SIG-M5 treated with dmso at 0.1 percent for 504 hours (cell line): ENCODE results near the gene LAMA2.

ENCODE experiments used
- DNase-seq: peaks from one replicate; lab custom pipeline; 2025; ENCODE audit not compliant: unreplicated experiment; lab: John Stamatoyannopoulos, UW

LAMA2 gene

DNA sequence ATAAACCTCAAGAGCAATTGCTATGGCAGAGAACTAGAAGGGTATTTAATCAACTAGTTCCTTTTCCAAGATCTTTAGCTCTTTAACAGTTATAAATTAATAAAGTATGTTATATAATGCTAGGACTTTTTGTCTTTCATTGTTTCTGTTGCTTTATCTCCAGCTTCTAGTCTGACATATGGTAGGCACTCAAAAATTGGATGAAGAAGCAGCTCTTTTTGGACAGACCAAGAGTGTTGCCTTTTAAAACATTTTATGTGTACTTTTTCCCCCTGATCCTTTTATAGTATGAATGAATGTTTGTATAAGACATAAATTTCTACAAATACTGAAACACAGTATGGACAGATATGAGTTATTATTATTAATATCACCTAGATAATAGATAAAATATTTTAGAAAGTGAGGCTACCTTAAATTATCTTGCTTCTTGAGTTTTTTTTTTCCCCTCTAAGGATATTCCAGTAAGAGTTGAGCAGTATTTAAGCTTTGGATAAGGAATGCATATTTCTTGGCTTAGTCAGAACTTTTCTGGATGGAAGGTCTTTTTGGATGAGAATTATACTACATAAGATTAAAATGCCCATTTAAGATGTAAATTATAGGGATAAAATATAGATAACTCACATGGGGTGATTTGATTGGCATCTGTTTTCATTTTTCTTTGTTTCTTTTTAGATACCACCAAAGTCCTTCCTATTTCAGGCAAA is 16.6 kb downstream of the LAMA2 start:
- no peak for DNase-seq

DNA sequence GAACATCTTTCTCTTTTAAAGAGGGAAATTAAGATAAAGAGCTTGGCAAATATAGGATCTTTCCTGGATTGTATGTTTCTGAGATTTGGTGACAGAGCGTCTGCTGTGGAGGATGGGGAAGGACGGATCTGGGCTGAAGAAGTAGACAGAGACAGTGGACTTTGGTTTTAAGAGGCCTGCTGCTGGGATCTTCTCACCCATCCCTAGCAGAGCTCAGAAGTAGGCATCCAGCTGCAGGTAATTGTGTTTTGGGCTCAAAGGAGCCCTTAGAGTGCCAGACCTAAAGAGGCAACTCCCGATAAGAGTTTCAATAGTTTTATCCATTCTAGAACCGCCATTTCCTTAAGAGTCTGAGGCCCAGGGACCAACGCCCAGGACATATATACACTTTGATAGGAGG is 20.8 kb downstream of the LAMA2 start:
- no peak for DNase-seq

DNA sequence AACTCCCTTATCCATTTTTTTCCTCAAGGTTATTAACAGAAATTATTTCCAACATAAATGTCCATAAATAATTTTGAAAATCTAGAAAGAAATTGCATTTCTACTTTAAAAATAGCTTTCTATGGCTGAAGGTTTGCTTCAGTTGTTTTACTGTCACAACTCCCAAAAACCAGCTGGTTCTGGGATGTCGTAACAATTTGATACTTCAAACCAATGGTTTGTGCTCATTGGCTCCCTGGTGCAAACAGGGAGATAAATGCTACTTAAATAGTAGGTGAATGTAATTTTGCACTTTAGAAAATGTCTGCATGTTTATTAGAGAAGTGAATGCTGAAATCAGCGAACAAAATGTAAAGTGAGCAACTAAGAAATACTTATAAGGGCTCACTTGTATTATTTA is 31.1 kb downstream of the LAMA2 start:
- DNase-seq: no peak

DNA sequence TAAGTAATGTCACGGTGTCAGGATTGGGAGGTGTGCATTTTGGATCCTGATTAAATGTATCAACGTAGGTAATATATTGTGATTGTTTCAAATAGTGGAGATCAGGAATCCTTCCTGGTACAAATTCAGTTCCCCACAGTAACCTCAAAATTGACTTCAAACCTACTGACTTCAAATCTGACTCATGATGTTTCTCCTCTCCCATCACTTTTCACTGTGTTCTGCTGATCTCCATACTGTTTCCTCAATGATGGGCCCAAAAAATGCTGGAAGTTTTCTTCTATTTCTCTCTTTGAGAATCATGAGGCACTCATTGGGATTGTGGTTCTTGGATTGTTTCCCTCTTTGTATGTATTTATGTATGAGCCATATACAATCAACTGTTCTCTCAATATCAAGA is 35.9 kb downstream of the LAMA2 start:
- DNase-seq: no peak

DNA sequence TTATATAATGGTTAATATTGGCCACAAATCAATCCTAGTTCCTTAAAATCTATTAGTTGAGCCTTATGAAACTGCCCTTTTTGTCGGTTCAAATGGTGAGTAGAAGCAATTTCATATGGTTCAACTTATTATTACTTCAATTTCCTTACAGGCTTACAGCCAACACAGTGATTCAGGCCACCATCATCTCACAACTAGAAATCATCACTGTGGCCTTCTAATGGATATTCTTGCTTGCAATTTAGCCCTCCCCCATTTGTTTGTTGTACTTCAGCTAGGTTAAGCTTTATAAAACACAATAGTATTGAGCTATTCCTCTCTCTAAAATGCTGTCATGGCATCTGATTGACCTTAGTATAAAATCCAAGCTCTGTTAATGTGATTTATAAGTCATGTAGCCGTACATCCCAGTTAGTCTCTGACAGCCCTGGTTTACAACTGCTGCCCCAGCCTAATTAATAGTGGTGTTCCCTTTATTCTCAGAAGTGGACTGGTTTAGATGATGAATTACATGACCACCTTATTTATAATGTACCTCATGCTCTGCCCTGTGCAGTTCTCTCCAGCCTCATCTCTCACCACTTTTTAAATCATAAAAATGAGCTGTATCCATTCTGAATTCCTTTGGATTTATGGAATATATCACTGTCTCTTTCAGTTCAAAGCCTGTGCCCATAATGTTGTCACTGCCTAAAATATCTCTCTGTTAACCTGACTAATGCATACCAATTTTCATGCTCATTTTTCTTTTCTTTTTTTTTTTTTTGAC is 36.7 kb downstream of the LAMA2 start:
- no peak for DNase-seq

DNA sequence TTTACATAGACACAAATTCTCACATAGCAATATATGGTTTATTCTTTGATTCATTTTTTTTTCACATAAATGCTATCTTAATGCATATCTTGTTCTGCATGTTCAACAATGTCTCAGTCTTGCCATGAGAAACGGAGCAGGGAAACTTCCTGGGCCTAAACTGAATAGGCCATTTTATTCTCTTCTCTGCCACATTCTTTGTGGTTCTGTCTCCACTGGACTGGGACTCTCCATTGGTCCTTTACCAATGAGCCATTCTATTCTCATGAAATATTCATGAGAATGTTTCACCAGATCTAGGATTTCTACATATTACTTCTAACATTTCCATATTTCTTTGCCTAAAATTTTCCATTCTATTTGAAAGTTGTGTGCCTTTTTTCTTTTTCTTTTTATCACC is 42.8 kb downstream of the LAMA2 start:
- DNase-seq: no peak

DNA sequence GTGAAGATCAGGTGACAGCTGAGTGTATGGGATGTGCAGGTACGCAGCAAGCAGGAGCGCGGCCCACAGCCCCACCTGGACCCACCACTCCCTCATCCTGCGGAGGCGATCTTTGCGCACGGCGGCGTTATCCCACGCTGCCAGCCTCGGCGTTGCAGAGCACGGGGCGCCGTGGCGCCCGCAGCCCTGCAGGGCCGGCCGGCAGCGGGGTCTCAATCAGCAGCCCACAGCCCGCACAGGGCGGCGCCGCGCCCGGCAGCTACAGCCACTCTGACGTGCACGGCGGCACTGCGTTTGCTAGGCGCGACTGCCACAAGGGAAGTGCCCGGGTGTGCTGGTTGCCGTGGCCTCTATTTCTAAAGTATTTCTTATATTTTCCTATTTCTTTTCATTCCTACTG is 46.9 kb downstream of the LAMA2 start:
- no peak for DNase-seq

DNA sequence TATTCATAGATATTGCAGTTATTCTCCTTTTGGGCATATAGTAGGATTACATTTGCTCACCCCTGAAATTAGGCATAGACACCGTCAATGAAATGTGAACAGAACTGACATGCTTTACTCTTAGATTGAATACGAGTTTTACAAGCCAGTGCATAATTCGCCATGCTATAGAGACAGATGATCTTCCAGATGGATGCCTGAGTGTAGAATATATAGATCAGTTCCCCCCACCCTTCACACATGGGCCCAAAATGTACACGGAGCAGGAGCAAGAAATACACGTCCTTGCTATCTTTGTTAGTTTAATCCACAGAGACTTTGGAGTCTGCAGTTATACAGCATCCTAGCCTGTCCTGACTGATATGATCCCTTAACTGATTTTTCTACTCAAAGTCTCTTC is 47.4 kb downstream of the LAMA2 start:
- DNase-seq: no peak

DNA sequence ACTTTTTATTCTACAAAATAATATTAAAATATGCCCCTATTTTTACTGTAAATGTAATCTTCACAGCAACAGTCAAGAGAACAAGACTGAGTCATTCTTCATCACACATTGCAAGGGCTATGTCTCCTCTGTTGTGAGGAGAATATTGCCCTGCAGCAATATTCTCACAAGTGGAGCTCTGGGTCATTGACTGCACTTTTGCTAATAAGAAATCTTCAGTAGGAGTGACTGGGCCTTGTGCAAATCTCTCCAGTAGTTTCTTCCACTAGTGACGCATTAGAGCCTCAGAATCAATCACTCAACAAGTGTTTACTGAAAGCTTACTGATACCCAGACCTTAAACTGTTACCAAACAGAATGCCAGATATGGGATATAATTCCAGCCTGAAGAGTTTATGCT is 49.1 kb downstream of the LAMA2 start:
- no peak for DNase-seq

DNA sequence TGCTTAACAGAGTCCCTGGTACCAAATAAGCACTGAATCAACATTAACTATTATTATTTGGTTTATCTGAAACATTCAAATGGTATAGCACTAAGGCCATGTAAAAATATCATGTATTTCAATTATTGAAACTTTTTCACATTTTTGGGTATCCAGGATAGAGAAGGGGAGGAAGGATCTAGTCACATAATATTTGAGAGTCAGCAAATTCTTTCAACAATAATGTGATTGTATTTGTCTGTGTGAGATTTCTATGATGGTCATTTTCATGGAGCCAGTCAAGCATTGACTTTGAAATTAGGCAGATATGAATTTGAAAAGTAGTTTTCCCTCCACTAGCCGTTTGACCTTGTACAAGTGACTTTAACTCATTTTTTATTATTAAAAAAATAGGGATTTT is 67.9 kb downstream of the LAMA2 start:
- no peak for DNase-seq

DNA sequence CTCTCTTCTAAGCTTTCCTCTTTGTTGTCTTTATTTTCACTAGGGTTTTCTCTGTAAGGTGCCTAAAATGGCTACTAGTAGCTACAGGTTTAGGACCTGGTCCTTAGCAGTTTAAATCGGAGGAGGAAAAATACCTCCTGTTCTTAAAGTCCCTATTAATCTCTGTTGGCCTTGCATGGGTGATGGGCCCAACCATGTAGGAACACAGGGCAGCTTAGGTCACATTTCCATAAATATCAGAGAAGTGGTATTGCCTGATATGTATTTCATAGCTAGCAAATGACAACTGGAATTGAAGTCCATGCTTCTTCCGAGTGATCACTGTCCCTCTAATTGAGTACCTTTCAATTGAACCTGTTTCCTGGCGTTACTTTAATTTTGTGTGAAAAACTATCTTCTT is 70.0 kb downstream of the LAMA2 start:
- DNase-seq: no peak

DNA sequence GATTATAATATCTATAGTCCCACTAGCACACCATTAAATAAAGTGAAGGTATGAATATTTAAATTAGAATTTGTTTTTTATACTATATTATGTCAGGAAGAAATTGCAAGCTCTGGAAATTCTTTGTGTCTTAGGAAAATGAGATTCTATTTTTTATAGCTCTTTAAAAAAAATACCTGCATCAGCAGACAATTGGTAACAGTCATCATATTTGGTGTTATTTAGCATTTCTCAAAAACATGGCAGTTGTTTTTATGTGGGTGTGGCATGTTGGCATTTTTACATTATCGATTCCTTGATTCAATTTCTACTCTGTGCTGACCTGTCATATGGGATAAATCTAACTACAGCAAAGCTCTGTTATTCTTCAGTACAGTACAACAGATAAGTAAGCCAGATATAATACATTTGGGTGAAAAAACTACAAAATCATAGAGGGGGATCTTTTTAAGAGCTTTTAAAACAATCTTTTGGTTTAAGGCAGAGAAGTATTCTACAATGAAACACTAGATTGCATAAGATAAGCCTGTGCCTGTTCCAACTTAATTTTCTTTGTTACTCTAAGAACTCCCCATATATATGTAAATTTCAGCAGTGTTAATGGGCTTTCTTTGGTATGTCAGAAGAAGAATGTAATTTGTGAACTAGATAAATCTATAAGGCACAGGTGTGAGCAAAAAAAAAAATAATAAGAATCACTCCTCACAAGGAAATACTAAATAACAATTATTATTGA is 71.5 kb downstream of the LAMA2 start:
- DNase-seq: no peak

DNA sequence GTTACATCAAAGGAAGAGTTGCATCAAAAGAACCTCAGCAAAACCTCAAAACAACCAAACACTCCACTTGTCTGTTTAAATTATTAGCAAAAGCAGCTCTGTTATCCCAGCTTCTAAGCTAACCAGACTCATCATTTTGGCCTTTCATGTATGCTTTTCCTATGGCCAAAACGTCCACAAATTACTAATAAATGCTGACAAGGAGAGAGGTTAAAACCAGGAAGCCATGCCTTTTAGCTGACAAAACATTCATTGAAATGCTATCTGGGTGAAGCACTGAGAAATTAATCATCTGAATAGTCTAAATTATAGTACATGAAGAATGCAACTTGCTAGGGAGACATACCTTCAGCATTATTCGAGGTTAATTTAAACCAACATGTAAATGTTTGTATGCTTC is 80.6 kb downstream of the LAMA2 start:
- DNase-seq: no peak

DNA sequence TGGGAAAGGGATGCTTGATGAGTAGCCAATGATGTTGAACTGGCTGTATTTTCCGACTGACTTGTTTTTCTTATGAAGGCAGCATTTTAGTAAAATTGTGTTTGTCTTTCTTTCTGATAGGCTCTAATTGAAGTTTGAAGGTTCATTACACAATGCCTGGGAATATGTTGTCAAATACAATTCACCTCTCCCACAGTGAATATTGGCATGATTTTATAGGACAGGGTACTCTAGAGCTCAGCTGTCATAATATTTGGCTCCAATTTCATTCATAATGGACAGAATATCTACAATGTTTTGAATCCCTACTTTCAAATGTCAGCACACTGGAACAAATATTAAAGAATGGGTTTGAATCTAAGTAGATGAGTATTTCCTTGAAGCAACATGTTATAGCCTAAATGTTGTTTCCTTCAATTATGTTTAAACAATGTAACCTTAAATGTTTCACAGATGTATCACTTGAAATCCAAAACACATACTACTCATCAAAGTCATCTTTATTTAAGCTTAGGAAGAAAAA is 81.4 kb downstream of the LAMA2 start:
- no peak for DNase-seq

DNA sequence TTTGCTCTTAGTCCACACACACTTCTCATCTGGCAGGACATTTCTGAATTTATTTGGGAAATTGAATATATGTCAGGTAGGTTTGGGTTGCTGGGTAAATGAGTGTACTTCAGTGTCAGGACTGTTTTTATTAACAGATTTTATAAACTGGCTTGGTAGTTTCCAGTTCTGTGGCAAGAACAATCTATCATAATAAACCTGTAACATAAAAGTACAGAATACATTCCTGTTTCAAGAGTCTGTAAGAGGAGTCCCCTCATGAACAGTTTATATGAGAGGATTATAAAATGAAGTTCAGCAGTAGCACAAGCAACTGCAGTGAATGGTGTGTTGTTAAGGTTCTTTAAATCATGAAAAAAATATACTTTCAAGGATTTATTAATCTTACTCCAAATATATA is 81.8 kb downstream of the LAMA2 start:
- no peak for DNase-seq

DNA sequence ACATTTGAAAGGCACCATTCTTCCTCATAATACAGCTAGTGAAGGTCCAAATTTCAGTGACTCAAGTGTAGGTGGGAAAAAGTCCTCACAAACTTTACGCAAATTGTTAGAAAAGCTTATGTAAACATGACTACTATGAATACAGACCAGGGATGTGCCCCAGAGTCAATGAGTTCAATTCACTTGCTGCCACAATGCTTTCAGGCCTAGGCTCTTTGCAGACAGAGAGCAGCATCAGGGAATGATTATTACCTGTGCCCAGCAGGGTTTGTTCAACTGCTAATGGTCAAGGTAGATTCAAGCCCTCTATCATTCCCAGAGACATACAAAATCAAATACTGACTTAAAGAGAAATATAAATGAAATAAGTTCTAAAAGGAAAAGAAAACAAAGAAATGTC is 84.0 kb downstream of the LAMA2 start:
- no peak for DNase-seq

DNA sequence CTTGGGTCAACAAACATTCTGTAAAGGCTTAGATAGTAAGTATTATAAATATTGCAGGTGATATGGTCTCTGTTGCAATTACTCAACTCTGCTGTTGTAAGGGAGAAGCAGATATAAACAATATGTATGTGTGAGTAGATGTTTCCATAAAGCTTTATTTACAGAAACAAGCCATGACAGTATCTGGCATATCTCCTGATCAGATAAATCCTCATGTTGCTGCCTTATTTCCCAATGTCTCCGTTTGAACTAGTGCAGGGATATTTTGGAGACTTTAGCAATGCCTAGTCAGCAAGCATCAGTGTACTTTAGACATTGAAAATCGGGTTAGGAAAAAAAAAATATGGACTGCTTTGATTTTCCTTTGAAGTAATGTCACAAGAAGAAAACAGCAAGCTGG is 96.1 kb downstream of the LAMA2 start:
- no peak for DNase-seq

DNA sequence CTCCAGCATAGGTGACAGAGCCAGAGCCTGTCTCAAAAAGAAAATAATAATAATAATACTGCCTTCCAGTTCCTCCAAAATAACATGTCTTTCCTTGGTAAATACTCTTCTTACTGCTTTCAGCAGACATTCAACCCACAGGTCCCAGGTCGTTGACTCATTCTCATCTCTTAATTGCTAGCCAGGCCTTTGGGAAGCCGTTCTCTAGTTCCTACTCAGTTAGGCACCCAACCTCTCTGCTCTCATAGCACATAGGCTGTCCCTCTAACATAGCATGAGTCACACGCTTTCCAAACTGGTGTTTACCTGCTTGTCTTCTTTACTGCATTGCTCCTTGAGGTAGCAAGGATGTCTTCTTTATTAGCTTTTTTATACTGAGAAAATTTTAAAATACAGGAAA is 98.8 kb downstream of the LAMA2 start:
- no peak for DNase-seq

DNA sequence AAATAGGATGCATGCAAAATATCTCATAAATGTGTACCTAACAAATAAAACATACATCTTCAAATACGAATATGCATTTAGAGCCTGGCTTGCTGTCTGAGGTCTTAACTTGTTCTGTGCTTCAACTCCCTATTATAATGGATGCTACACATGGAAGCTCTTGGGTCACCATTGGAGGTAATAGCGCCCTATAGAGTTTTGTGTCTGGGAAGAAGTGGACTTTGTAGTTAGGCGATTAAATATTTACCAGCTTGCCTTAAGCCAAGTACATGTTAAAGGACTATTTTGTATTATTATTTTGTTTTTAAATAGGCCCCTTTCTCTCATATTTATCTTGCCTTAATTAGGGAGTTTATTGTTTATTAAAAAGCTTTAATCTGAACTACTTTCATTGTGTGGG is 107.4 kb downstream of the LAMA2 start:
- no peak for DNase-seq

DNA sequence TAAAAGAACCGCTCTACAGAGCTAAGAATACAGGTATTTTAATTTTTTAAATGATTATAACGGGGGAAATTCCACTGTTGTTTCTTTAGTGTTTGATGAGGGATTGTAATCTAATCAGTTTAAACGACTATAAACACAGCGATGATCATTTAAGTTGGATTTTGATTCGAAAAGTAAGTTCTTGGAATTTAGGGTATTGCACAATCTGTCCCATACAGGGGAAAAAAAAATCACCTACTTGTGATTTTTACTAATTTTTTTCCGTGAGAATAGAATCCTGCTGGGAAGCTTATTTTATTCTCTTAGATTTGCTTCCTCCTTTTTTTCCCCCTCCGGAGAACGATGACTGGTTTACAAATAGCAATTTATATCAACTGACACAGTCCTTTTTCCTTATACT is 108.0 kb downstream of the LAMA2 start:
- DNase-seq: no peak

DNA sequence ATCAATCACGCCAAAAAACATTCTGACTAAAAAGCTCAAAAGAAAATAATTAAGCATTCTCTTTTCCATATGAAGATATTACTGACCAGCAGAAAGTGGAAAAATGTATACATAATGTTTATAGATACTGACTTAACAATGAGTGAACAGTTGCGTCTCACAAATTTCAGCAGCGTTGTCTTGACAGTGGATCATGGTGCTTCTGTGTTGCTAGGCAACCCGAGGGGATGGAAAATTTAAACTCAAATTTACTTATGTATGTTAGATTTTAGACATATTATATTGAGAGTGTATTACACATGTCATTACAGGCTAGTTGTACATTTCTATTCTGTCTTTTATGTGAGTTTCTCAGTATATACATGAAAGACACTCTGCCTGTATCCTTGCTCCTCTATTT is 110.2 kb downstream of the LAMA2 start:
- no peak for DNase-seq

DNA sequence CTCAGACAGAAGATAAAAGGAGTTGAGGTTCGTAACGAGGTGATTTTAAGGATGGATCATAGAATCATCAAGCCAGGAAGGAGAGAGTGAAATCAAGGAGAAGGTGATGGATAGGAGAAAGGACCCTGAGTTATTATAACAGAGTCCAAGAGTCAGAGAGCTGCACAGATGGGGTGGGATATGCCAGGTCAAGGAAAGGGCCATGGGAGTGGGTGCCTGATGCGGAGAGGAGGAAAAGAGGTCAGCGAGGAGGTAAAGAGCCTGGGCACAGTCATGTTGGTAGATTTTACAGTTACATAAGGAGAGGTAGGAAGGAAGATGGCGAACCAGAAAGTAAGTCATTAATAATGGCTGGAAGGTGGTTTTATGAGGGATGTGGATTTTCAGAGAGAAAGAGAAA is 114.9 kb downstream of the LAMA2 start:
- no peak for DNase-seq
